AG04450 (cell line): Measurements from ENCODE around the gene RAMP2. TPM values are rescaled to one million over a fixed set of nuclear protein-coding genes. Genes with fewer than 3 reads are reported as not detected.

Experiments used
- CTCF ChIA-PET: fragments of 300-600, 350-600 bp; formaldehyde crosslinking; extraction: SDS; loops from one replicate; lab custom pipeline; 2022; ENCODE audit warnings: antibody characterized with exemption, inconsistent platforms; lab: Charles Lee
- POLR2A ChIA-PET: fragments of 350-600 bp; formaldehyde crosslinking; extraction: SDS; loops from one replicate; lab custom pipeline; 2021; ENCODE audit warnings: antibody characterized with exemption, inconsistent platforms; lab: Yijun Ruan, JAX
- DNase-seq: peaks from one replicate; pipeline ENCODE4 v3.0.0-alpha.2; 2011; ENCODE audit warnings: low read depth, low spot score
- H3K27ac ChIP-seq: one replicate; pipeline ENCODE4 v1.5.1; 2012; ENCODE audit warnings: low read depth, low read length, control low read depth
- H3K27me3 ChIP-seq: one replicate; pipeline ENCODE4 v1.6.0; 2012; ENCODE audit warnings: low read length; ENCODE audit not compliant: control insufficient read depth, insufficient read depth
- H3K4me3 ChIP-seq: 2 replicates; pipeline ENCODE4 v1.5.1; 2011; ENCODE audit warnings: mild to moderate bottlenecking, low read depth, low read length, control low read depth
- H3K9me3 ChIP-seq: 2 replicates; pipeline ENCODE4 v1.5.1; 2012; ENCODE audit warnings: low read length; ENCODE audit not compliant: control insufficient read depth, insufficient read depth
- CTCF ChIP-seq: IDR thresholded peaks from 2 replicates; pipeline ENCODE4 v1.5.1; 2011; ENCODE audit warnings: low read depth, low read length, control low read depth, inconsistent platforms
- polyA plus RNA-seq: library from polyadenylated mRNA; depleted of rRNA; stranded (reverse); fragments of >200 nt; gene quantifications from 2 replicates; pipeline ENCODE4 v1.2.3, GENCODE V29; 2011

Gene RAMP2
- polyA plus RNA-seq, 1 experiment = 1.4 TPM

DNA sequence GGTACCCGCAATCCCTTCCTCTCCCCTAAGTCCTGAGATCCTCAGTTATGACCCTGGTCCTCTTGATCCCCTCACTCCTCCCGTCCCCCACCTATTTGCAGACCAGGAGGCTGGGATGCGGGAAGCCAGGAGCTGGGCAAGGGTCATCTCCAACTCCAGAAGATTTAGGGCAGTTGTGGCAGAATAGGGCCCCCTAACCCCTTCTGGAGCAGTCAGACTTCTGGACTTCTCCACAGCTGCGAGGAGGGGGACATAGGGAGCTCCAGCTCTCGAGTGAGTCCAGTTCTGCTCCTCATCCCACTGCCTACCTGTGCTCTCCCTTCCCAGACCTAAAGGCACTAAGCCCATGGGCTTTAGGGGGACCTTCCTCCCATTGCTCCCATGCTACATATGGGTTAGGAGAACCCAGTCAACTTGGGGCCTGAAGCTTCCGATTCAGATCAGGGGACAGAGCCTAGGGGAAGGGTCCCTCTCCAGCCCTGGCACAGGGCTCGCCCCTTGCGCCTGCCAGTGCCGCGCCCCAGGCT, 20.7 kb downstream of the RAMP2 start:
- Histone ChIP-seq H3K27me3 (no peaks in the 10 kb centered on the region), H3K4me3 (peak overlapping the region; percentile 68), H3K9me3 (peaks cover 5% of the 10 kb centered on the region; the same call in 1 of the 2 replicates), H3K27ac (no peak overlapping the region)
- DNase-seq = no peak
- POLR2A ChIA-PET = interaction anchor here (0.6 to 1.4 kb wide), 3 partner anchors 17 to 22 kb away, joined by 3 to 6 read pairs (median 3); partner anchors contain the start of gene COA3
- CTCF ChIA-PET = interaction anchor here (1.3 to 1.4 kb wide), 2 partner anchors 18 to 204 kb away, joined by 3 to 5 read pairs; partner anchors contain the start of gene PSMC3IP
- no peak for TF ChIP-seq CTCF

DNA sequence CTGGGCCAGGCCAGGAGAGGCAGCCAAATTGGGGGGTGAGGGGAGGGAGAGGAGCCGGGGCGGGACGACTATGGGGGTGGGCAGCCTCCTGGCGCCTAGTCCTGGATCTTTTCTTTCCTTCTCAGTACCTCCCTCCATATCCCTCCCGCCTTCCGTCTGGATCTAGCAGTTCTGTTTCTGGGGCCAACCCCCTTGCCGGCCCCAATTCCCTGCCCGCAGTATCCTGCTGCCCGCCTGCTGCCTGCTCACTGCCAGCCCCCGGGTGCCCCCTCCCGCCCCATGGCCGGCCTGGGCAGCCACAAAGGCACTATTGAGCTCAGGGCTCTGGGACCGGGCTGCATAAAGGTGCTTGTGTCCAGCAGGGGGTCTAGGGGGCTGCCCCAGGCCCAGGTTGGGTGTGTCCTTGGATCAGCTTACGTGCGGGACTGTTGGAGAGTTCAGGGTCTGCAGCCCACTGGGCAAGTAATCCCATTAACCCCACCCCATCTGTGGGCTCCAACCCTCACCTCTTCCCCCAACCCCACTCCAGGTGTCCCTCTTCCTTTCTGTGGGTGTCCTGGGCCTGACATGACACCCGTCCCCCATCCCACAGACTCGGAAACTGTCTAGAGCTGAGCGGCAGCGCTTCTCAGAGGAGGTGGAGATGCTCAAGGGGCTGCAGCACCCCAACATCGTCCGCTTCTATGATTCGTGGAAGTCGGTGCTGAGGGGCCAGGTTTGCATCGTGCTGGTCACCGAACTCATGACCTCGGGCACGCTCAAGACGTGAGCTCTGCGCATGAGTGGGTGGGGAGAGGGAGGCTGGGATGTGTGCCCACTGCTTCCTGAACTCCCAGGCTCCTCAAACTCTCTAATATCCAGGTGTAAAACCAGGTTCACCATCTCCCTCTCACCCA, 21.4 kb downstream of the RAMP2 start:
- CTCF ChIA-PET = interaction anchor here (1.3 to 1.4 kb wide), 2 partner anchors 19 to 204 kb away, joined by 3 to 5 read pairs; partner anchors contain the start of gene PSMC3IP
- Histone ChIP-seq H3K27ac (peak overlapping the region; percentile 31), H3K27me3 (no peaks in the 10 kb centered on the region), H3K4me3 (peak overlapping the region; percentile 68), H3K9me3 (peaks cover 5% of the 10 kb centered on the region; the same call in 1 of the 2 replicates)
- no peak for TF ChIP-seq CTCF
- no peak for DNase-seq
- POLR2A ChIA-PET = interaction anchor here (0.5 to 1.7 kb wide), 5 partner anchors 9 to 43 kb away, joined by 3 to 7 read pairs (median 4); partner anchors contain the start of genes COA3 and VPS25

GRCh38 chr17:42783062-42783790, 22.2 kb downstream of the RAMP2 start:
- Histone ChIP-seq H3K9me3 (peaks cover 5% of the 10 kb centered on the region; the same call in 1 of the 2 replicates), H3K27ac (peak overlapping the region; percentile 52), H3K27me3 (no peaks in the 10 kb centered on the region), H3K4me3 (peak overlapping the region; percentile 68)
- ChIA-PET CTCF (interaction anchor here (1.3 to 1.7 kb wide), 3 partner anchors 19 to 205 kb away, joined by 3 to 6 read pairs (median 5); partner anchors contain the start of gene PSMC3IP), POLR2A (interaction anchor here (0.5 to 1.7 kb wide), 4 partner anchors 9 to 202 kb away, joined by 3 to 7 read pairs (median 6); partner anchors contain the start of gene VPS25)
- no peak for TF ChIP-seq CTCF
- DNase-seq = peak; percentile 41

- Histone ChIP-seq H3K9me3 (peaks cover 5% of the 10 kb centered on the region; the same call in 1 of the 2 replicates), H3K27me3 (no peaks in the 10 kb centered on the region), H3K27ac (peak overlapping the region; percentile 52), H3K4me3 (peak overlapping the region; percentile 5; the same call in 1 of the 2 replicates)
- ChIA-PET POLR2A (interaction anchor here (0.5 to 1.7 kb wide), 3 partner anchors 10 to 202 kb away, joined by 3 to 7 read pairs (median 7); partner anchors contain the start of gene VPS25), CTCF (interaction anchor here (1.7 kb wide), 1 partner anchor 20 kb away, joined by 6 read pairs; no protein-coding TSS in a partner anchor)
- DNase-seq = no peak
- TF ChIP-seq CTCF = no peak
Observed at GRCh38 chr17:42783791-42784138, 22.7 kb downstream of the RAMP2 start.
